HG03066 (cell line): ENCODE measurements around the gene CSRP1.
A peak's percentile ranks its signal among the peaks of the same experiment; 100 is the strongest.
"Not testable (repeated sequence)": the region's sequence is repeated elsewhere in the genome, so short reads cannot be mapped to it uniquely, and the experiment has no call there.

ENCODE experiments used
- ATAC-seq: cut with Tn5 transposase; IDR thresholded peaks from one replicate; pipeline ENCODE4 v1.9.1; 2021; ENCODE audit warnings: low read depth; ENCODE audit not compliant: unreplicated experiment

The CSRP1 gene

GRCh38 chr1:201499795-201500669, 6.9 kb downstream of the CSRP1 start:
- no peak for ATAC-seq

GRCh38 chr1:201499191-201499590, 7.7 kb downstream of the CSRP1 start:
- ATAC-seq: no peak

- ATAC-seq: no peak
Measured at GRCh38 chr1:201498621-201499020, 8.3 kb downstream of the CSRP1 start.

- no peak for ATAC-seq
Measured at GRCh38 chr1:201497935-201498509, 8.9 kb downstream of the CSRP1 start.

- no peak for ATAC-seq
Measured at GRCh38 chr1:201496296-201496690, 10.6 kb downstream of the CSRP1 start.

GRCh38 chr1:201495551-201496295, 11.2 kb downstream of the CSRP1 start:
- ATAC-seq: no peak

GRCh38 chr1:201493757-201494617, 12.9 kb downstream of the CSRP1 start:
- no peak for ATAC-seq

GRCh38 chr1:201493026-201493656, 13.8 kb downstream of the CSRP1 start:
- not testable (repeated sequence) for ATAC-seq

GRCh38 chr1:201491896-201492511, 14.9 kb downstream of the CSRP1 start:
- no peak for ATAC-seq

- ATAC-seq: no peak
Measured at GRCh38 chr1:201490708-201491131, 16.2 kb downstream of the CSRP1 start.

GRCh38 chr1:201489643-201490261, 17.2 kb downstream of the CSRP1 start:
- ATAC-seq: no peak

- no peak for ATAC-seq
Measured at GRCh38 chr1:201488830-201489589, 17.9 kb downstream of the CSRP1 start.

GRCh38 chr1:201487742-201488141, 19.2 kb downstream of the CSRP1 start:
- no peak for ATAC-seq

GRCh38 chr1:201486187-201486586, 20.7 kb downstream of the CSRP1 start:
- no peak for ATAC-seq

GRCh38 chr1:201485184-201485774, 21.6 kb downstream of the CSRP1 start:
- ATAC-seq: no peak

- ATAC-seq: no peak
Measured at GRCh38 chr1:201483373-201483949, 23.5 kb downstream of the CSRP1 start.

- ATAC-seq: peak; percentile 35
Measured at GRCh38 chr1:201482755-201483154, 24.2 kb downstream of the CSRP1 start.
